WI38 (cell line): Measurements from ENCODE around the gene FNDC3B.

Experiments used
- H3K4me3 ChIP-seq: 2 replicates; pipeline ENCODE4 v1.5.1; 2011; ENCODE audit warnings: low read depth, mild to moderate bottlenecking, control low read depth, low read length
- TF ChIP-seq, protein P1 (sequence below): IDR thresholded peaks from 2 replicates; pipeline ENCODE4 v1.5.1; 2012; ENCODE audit warnings: low read depth, mild to moderate bottlenecking, control low read depth, low read length

FNDC3B gene

DNA sequence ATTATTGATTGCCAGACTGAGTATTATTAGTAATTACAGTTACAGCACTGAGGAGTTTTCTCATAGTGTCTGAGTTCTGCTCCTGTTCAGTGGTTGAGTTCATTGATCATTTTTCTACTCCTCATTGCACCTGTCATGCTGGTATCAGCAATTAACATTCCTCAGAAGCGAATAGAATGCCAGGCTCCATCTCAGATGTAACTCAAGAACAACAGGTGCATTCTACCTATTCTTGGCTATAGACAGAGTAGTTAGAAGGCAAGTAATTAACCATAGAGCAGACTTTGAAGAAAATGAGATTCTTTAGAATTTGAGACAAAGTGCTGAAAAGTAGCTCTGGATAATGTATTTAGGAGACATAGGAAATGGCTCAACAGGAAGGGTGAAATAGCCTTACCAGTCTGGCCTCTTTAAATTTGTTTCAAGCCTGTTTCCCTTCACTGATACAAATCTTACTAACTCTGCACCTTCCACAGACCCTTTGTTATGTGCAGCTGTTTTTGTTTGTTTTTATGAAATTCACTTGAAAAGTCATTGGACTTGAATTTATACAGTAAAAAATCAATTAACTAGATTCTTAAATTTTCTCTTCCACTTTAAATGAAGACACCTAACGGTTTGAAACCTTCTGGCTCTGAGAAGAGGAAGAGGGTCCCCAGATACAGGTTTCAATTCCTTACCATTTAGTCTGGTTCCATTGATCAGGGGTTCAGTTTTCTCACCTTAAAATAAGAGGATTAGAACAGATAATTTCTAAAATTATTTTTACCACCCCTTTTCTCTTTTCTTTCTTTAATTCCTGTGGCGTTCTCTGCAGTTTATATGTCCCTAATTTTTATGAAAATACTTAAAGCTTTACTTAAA is 109.6 kb downstream of the FNDC3B start:
- TF ChIP-seq, protein P1, sequence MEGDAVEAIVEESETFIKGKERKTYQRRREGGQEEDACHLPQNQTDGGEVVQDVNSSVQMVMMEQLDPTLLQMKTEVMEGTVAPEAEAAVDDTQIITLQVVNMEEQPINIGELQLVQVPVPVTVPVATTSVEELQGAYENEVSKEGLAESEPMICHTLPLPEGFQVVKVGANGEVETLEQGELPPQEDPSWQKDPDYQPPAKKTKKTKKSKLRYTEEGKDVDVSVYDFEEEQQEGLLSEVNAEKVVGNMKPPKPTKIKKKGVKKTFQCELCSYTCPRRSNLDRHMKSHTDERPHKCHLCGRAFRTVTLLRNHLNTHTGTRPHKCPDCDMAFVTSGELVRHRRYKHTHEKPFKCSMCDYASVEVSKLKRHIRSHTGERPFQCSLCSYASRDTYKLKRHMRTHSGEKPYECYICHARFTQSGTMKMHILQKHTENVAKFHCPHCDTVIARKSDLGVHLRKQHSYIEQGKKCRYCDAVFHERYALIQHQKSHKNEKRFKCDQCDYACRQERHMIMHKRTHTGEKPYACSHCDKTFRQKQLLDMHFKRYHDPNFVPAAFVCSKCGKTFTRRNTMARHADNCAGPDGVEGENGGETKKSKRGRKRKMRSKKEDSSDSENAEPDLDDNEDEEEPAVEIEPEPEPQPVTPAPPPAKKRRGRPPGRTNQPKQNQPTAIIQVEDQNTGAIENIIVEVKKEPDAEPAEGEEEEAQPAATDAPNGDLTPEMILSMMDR = no peak
- H3K4me3 ChIP-seq = no peak overlapping the region

DNA sequence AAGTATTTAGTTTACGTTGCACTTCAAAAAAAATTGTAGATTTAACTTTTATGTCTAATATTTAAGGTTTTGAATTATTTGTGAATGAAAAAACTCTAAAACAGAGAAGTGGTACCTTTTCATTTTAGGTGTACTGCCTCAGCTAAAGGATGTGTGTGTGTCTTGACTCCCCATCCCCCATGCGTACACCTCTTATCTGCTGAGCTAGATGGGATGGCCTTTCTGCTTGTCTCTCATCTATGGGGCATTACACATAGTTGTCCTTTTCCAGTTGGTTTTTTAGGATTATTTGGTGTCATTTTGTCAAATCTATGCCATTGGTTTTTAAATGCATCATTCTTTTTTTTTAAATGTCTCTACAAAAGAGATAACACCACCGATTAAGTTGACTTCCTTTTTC is 110.9 kb downstream of the FNDC3B start:
- H3K4me3 ChIP-seq = no peak overlapping the region
- TF ChIP-seq, protein P1 = no peak

DNA sequence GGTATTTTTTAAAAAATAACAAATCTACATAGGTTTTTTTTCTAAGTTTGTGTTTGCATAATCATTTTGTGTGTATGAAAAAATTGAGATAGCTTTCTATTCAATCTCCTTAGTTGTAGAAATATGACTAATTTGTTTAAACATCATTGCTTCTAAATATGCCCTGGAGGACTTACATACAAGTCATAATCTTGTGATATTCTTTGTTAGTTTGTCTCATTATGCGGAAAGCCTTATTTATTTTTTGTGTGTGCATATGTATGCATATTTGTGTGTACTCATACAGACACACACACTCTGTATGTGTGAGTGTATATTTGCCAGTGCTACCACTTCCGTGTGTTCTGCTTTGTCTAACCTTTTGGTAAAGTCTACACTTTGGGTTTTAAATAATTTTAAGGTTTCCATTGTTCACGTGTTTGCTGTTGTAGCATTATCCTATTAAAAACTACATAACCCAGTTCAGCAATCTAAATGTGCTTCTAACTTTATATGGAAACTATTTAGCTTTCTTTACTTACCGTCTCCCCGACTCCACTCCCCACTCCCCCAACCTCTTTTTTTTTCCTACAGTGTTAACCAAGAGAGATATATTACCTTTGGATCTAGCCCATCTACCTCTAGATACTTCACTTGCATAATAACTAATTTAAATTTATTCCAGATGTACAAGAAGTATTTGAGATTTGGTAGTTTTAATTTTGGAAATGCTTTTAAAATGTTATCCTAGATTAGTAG is 111.7 kb downstream of the FNDC3B start:
- H3K4me3 ChIP-seq = no peak overlapping the region
- TF ChIP-seq, protein P1 = no peak

DNA sequence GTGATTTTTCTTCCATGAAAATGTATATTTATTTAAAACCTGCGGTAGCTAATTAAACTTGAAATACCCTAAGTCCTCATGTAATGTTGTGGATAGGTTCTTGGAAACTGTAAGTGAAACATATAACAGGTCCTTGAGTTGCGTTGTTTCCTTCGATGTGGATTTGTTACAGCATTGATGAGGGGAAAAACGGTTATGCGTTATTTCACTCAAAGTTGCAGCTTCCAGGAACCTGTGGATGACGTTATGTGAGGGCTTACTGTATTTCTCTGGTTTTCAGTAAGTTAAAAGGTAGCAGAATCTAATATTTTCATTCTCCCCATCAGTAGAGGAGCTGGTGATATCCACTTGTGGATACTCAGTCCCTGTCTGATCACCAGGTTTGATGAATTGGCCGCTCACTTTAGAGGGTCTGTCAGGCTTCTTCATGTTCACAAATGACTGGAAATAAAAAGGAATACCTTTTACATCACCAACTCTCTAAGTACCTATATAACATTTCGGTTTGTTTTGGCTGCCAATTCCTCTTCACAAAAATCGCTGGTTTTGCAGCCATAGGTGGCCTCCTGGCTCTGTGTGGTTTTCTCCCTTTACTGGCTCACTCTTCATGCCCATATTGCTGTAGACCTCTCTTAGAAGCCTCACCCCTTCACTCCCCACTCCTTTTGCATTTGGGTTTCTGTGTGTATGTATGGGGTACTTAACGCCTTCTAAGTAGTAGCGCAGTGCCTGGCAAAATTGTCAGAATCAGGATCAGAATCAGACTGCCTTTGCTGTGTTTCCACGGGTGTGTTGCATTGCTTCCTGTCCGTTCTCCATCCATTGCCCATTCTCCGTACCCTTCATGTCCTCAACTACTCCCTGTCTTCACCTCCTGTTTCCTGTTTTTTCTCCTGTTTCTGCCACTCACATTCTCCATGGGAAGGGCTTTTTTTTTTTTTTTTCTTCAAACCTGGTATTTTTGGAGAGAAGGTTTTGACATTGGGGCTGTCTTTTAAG is 112.6 kb downstream of the FNDC3B start:
- H3K4me3 ChIP-seq = peak overlapping the region; percentile 17
- TF ChIP-seq, protein P1 = no peak

DNA sequence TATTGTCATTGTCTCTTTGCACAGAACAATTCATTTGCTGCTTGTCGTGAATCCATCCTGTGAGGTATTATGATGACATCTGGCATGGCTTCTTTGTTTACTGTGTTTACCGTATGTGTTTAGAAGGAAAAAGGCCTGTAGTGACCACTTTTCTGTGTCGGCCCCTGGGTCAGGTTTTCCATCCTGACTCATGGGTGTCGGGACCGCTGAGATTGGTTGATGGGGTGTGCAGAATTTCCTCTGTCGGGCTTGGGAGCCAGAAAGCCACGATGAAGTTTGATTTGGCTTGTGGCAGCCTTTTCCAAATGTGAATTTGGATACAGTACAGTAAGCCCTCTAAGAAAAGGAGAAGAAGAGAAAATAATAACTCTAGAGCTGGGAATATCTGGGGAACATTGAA is 113.5 kb downstream of the FNDC3B start:
- peak overlapping the region; percentile 17 for H3K4me3 ChIP-seq
- TF ChIP-seq, protein P1 = no peak

DNA sequence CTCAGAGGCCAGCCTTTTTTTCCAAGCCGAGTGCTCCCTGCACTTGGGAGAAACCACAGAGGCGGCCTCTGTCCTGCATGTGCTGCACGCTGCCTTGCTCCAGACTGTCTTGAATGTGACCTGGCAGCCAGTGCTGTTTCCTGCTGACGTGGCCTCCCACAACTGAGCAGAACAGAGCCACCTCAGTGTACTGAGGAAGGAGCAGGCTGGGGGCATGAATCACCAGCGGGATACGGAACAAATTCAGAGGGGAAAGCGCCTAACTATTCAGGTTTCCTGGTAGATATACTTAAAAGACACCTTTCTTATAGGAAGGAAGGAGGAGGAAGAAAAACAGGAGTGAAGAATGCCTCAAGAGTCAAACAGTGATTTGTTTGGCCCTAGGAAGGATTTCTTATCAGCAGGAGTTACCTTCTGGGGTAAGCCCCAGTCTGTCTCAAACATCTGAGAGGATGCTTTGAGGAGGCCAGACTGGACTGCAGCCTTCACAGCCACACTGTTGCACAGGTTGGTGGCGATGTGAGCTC is 114.0 kb downstream of the FNDC3B start:
- H3K4me3 ChIP-seq = peak overlapping the region; percentile 17
- TF ChIP-seq, protein P1 = no peak
